ENCODE measurements around the gene SLC25A45. TPM values are rescaled to one million over a fixed set of nuclear protein-coding genes. Genes with fewer than 3 reads are reported as not detected.

Gene SLC25A45
- polyA plus RNA-seq, 2 of the 4 experiments (the other 2 are of a cell fraction): 3.1 to 8.1 TPM

- Histone ChIP-seq H3K4me3 (no peak overlapping the region), H3K27ac (peak overlapping the region; percentile 93 to 99; a peak in 5 of 6 replicates), H3K4me2 (peak overlapping the region; percentile 8; the same call in 1 of the 3 replicates), H3K4me1 (peaks cover 61% of the 10 kb centered on the region), H3K9me3 (no peaks in the 10 kb centered on the region)
- ChIA-PET POLR2A (interaction anchor here (1.0 kb wide), 1 partner anchor 45 kb away, joined by 3 read pairs; no protein-coding TSS in a partner anchor), CTCF (interaction anchor here (0.9 to 14.2 kb wide), 16 partner anchors 11 to 215 kb away, joined by 3 to 208 read pairs (median 4); partner anchors contain the start of genes FAM89B and NEAT1)
- FAIRE-seq (no peak), ATAC-seq (no peak), DNase-seq (ENCODE audit: low read depth in 1 of 2, low spot score in 1 of 2) (no peak)
- TF ChIP-seq EHF (CRISPR knock-in tag; IDR thresholded peaks at IDR 0.05) (no peak), NFE2L2 (conservative IDR thresholded peaks at IDR 0.05; ENCODE audit: low read length) (no peak), ZNF302 (CRISPR knock-in tag; IDR thresholded peaks at IDR 0.05) (no peak), CHD2 (IDR thresholded peaks at IDR 0.05; ENCODE audit: low read length, partially characterized antibody) (no peak), HEYL (CRISPR knock-in tag; IDR thresholded peaks at IDR 0.05) (no peak), REST (IDR thresholded peaks at IDR 0.05) (no peak), NR3C1 (IDR thresholded peaks at IDR 0.05) (no peak), KDM5A (IDR thresholded peaks at IDR 0.05) (no peak), FOXS1 (CRISPR knock-in tag; IDR thresholded peaks at IDR 0.05) (no peak), TP53 (CRISPR knock-in tag; IDR thresholded peaks at IDR 0.05) (no peak), KDM1A (IDR thresholded peaks at IDR 0.05; ENCODE audit: low read depth) (no peak), TFCP2L1 (CRISPR knock-in tag; IDR thresholded peaks at IDR 0.05) (no peak), RFX5 (IDR thresholded peaks at IDR 0.05) (no peak), PHF8 (IDR thresholded peaks at IDR 0.05; ENCODE audit: borderline replicate concordance, low read depth) (no peak), RNF2 (IDR thresholded peaks at IDR 0.05; ENCODE audit: borderline replicate concordance, low read depth) (no peak), SREBF2 (IDR thresholded peaks at IDR 0.05) (no peak), MYC (IDR thresholded peaks at IDR 0.05; ENCODE audit: borderline replicate concordance, low read length) (no peak)
- WGBS (ENCODE audit: missing lambda C conversion rate): 98% methylated on average over 7 of the region's 14 CpGs
These were observed 3.4 kb downstream of the SLC25A45 start for GRCh38 chr11:65378928-65379638.

- POLR2A ChIA-PET: interaction anchor here (1.0 kb wide), 1 partner anchor 45 kb away, joined by 3 read pairs; no protein-coding TSS in a partner anchor
- no peak for ATAC-seq
- WGBS (ENCODE audit: missing lambda C conversion rate): 75% methylated on average over 19 of the region's 19 CpGs
- TF ChIP-seq ZSCAN20 (CRISPR knock-in tag; IDR thresholded peaks at IDR 0.05) (no peak), RAD21 (conservative IDR thresholded peaks at IDR 0.05 in 1 of 2, IDR thresholded peaks at IDR 0.05 in 1 of 2) (peak; percentile 48 to 63; a peak in 4 of 5 replicates), CTCF (IDR thresholded peaks at IDR 0.05) (peak; percentile 3; the same call in 1 of the 3 replicates), SREBF2 (IDR thresholded peaks at IDR 0.05) (no peak), KDM1A (IDR thresholded peaks at IDR 0.05; ENCODE audit: low read depth) (no peak), REST (IDR thresholded peaks at IDR 0.05) (no peak), USF2 (IDR thresholded peaks at IDR 0.05) (no peak), HEYL (CRISPR knock-in tag; IDR thresholded peaks at IDR 0.05) (no peak), HOXA7 (CRISPR knock-in tag; IDR thresholded peaks at IDR 0.05) (no peak), POLR2A (IDR thresholded peaks at IDR 0.05; ENCODE audit: low read length) (no peak)
These were observed 4.1 kb downstream of the SLC25A45 start for GRCh38 chr11:65378208-65378927.

More at GRCh38 chr11:65378208-65378927, 4.1 kb downstream of the SLC25A45 start:
- no peak for FAIRE-seq
- H3K4me1 ChIP-seq: peaks cover 54% of the 10 kb centered on the region
- CTCF ChIA-PET: interaction anchor here (0.9 to 14.2 kb wide), 11 partner anchors 11 to 193 kb away, joined by 3 to 208 read pairs (median 4); partner anchors contain the start of gene NEAT1
- peak overlapping the region; percentile 8; the same call in 1 of the 3 replicates for H3K4me2 ChIP-seq
- peak overlapping the region; percentile 33 to 93; a peak in 5 of 6 replicates for H3K27ac ChIP-seq
- DNase-seq (ENCODE audit: low read depth in 1 of 2, low spot score in 1 of 2): peak in 1 of 2 experiments; percentile 38
- no peak overlapping the region for H3K4me3 ChIP-seq
- H3K9me3 ChIP-seq: no peaks in the 10 kb centered on the region

Measured in A549 (cell line).